OCI-LY1 (cell line): ENCODE measurements around the gene SP3.

Experiments
- H2AFZ ChIP-seq: fragments of 200-600 bp; sonication (generic), shearing (Covaris generic); 2 replicates; pipeline ENCODE4 v1.6.0; 2014; ENCODE audit warnings: antibody characterized with exemption, mild to moderate bottlenecking, low read length
- H3F3A ChIP-seq: fragments of 200-600 bp; sonication (generic), shearing (Covaris generic); 2 replicates; pipeline ENCODE4 v1.6.0; 2014; ENCODE audit warnings: mild to moderate bottlenecking, antibody characterized with exemption, low read length, moderate library complexity; ENCODE audit not compliant: insufficient read depth
- H3K27ac ChIP-seq: fragments of 200-600 bp; sonication (generic); 2 replicates; pipeline ENCODE4 v1.5.1; 2014; ENCODE audit warnings: low read length, mixed run types, mild to moderate bottlenecking, low read depth; ENCODE audit not compliant: poor library complexity, severe bottlenecking
- H3K27me3 ChIP-seq: fragments of 200-600 bp; sonication (generic); 2 replicates; pipeline ENCODE4 v1.6.0; 2014; ENCODE audit warnings: antibody characterized with exemption, mild to moderate bottlenecking, low read length, moderate library complexity; ENCODE audit not compliant: insufficient read depth
- H3K36me3 ChIP-seq: fragments of 200-600 bp; sonication (generic); 2 replicates; pipeline ENCODE4 v1.6.1; 2014; ENCODE audit warnings: mild to moderate bottlenecking, antibody characterized with exemption, low read length, moderate library complexity, mixed read lengths; ENCODE audit not compliant: insufficient read depth
- H3K4me1 ChIP-seq: fragments of 200-600 bp; sonication (generic); 2 replicates; pipeline ENCODE4 v1.5.1; 2014; ENCODE audit warnings: mild to moderate bottlenecking, low read length, moderate library complexity; ENCODE audit not compliant: insufficient read depth, severe bottlenecking
- H3K4me2 ChIP-seq: fragments of 200-600 bp; sonication (generic), shearing (Covaris generic); 2 replicates; pipeline ENCODE4 v1.6.1; 2014; ENCODE audit warnings: low read length
- H3K4me3 ChIP-seq: fragments of 200-600 bp; sonication (generic); 2 replicates; pipeline ENCODE4 v1.5.1; 2014; ENCODE audit warnings: low read length, low read depth, mild to moderate bottlenecking, mixed read lengths; ENCODE audit not compliant: poor library complexity, severe bottlenecking
- H3K79me2 ChIP-seq: fragments of 200-600 bp; shearing (Covaris generic); 2 replicates; pipeline ENCODE4 v1.6.1; 2016; ENCODE audit warnings: mixed run types, low read length, mixed read lengths; ENCODE audit not compliant: insufficient read depth
- H3K9ac ChIP-seq: fragments of 200-600 bp; sonication (generic), shearing (Covaris generic); 2 replicates; pipeline ENCODE4 v1.6.1; 2014; ENCODE audit warnings: mild to moderate bottlenecking, low read length, mixed read lengths
- H3K9me2 ChIP-seq: fragments of 200-600 bp; sonication (generic), shearing (Covaris generic); 2 replicates; pipeline ENCODE4 v1.6.1; 2014; ENCODE audit warnings: low read depth, mild to moderate bottlenecking, low read length, mixed read lengths
- H3K9me3 ChIP-seq: fragments of 200-600 bp; shearing (Covaris generic); 2 replicates; pipeline ENCODE4 v1.6.1; 2014; ENCODE audit warnings: low read length, mixed read lengths
- H4K20me1 ChIP-seq: fragments of 200-600 bp; sonication (generic), shearing (Covaris generic); 2 replicates; pipeline ENCODE4 v1.6.0; 2016; ENCODE audit warnings: mild to moderate bottlenecking, low read length; ENCODE audit not compliant: insufficient read depth
- EZH2 ChIP-seq: fragments of 200-600 bp; sonication (generic), shearing (Covaris generic); IDR thresholded peaks from 2 replicates; pipeline ENCODE4 v1.8.0; 2017; ENCODE audit warnings: borderline replicate concordance, mixed run types, mild to moderate bottlenecking, antibody characterized with exemption, low read length, moderate library complexity, mixed read lengths
- TF ChIP-seq, protein P1 (sequence below): fragments of 200-600 bp; sonication (generic), shearing (Covaris generic); IDR thresholded peaks from 2 replicates; pipeline ENCODE4 v1.5.1; 2017; ENCODE audit warnings: mild to moderate bottlenecking, antibody characterized with exemption, low read length, moderate library complexity, mixed read lengths

Gene SP3

DNA sequence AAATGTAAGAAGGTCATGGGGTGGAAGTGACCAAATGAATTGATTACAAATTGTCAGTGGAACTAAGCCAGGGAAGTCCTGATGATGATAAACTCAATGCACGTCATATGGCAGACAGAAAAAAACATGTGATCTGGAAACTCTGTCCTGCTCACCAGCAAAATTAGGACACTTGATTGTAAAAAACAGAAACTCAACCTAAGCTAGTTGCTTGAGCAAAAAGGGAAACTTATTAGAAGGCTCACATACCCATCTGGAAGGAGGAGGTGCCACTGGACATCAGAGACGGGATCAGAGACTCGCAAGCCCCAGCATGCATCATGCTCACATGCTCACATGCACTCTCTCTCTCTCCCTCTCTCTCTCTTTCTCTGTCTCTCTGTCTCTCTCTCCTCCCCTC, 96.8 kb downstream of the SP3 start:
- Histone ChIP-seq H3K9me3 (no peaks in the 10 kb centered on the region), H3K27ac (no peak overlapping the region), H3K4me2 (no peak overlapping the region), H2AFZ (no peak overlapping the region), H3K79me2 (no peaks in the 10 kb centered on the region), H4K20me1 (no peaks in the 10 kb centered on the region), H3F3A (no peaks in the 10 kb centered on the region), H3K36me3 (no peaks in the 10 kb centered on the region), H3K4me1 (peaks cover 4% of the 10 kb centered on the region), H3K4me3 (no peak overlapping the region), H3K9ac (no peak overlapping the region), H3K27me3 (no peaks in the 10 kb centered on the region), H3K9me2 (no peaks in the 10 kb centered on the region)
- TF ChIP-seq, protein P1, sequence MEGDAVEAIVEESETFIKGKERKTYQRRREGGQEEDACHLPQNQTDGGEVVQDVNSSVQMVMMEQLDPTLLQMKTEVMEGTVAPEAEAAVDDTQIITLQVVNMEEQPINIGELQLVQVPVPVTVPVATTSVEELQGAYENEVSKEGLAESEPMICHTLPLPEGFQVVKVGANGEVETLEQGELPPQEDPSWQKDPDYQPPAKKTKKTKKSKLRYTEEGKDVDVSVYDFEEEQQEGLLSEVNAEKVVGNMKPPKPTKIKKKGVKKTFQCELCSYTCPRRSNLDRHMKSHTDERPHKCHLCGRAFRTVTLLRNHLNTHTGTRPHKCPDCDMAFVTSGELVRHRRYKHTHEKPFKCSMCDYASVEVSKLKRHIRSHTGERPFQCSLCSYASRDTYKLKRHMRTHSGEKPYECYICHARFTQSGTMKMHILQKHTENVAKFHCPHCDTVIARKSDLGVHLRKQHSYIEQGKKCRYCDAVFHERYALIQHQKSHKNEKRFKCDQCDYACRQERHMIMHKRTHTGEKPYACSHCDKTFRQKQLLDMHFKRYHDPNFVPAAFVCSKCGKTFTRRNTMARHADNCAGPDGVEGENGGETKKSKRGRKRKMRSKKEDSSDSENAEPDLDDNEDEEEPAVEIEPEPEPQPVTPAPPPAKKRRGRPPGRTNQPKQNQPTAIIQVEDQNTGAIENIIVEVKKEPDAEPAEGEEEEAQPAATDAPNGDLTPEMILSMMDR = no peak
- TF ChIP-seq EZH2 = no peak

DNA sequence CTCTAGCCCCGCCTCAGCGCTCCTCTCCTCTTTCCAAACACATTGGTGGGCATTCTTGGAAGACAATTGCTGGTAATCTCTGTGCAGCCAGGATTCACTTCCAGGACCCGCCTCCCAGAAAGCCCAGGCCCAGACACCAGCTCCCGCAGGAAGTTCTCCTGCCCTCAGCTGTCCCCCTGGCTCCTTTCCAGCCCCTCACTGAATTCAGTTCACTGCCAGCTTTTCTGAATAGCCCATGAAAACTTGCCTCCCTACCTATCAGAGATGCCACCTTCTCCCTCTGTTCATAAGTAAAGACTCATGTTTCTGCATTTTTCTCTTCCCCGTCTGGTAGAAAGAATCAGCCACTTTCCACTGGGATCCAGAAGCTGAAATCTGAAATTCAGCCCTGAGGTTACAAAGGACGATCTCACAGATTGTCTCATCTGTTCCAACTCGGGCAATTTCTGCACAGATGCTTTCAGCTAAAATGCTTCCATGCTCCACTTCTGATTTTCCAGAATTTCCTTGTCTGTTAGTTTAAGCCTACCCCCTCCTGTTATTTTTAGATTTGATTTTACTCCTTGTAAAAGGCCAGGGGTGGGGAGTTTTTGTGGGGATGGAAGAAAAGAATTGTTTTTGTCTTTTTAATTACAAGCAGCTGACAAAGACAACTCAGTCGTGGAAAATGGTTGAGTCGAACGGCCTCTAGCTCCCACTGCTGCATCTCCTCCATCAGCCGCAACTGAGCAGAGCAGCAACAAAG, 98.1 kb downstream of the SP3 start:
- H3K9me2 ChIP-seq = no peaks in the 10 kb centered on the region
- H3K4me3 ChIP-seq = no peak overlapping the region
- H3F3A ChIP-seq = no peaks in the 10 kb centered on the region
- H4K20me1 ChIP-seq = no peaks in the 10 kb centered on the region
- TF ChIP-seq EZH2 = no peak
- TF ChIP-seq, protein P1 = no peak
- no peaks in the 10 kb centered on the region for H3K79me2 ChIP-seq
- H3K4me1 ChIP-seq = peaks cover 4% of the 10 kb centered on the region
- H2AFZ ChIP-seq = no peak overlapping the region
- H3K27ac ChIP-seq = no peak overlapping the region
- no peak overlapping the region for H3K9ac ChIP-seq
- no peaks in the 10 kb centered on the region for H3K27me3 ChIP-seq
- H3K9me3 ChIP-seq = no peaks in the 10 kb centered on the region
- H3K36me3 ChIP-seq = no peaks in the 10 kb centered on the region
- no peak overlapping the region for H3K4me2 ChIP-seq

DNA sequence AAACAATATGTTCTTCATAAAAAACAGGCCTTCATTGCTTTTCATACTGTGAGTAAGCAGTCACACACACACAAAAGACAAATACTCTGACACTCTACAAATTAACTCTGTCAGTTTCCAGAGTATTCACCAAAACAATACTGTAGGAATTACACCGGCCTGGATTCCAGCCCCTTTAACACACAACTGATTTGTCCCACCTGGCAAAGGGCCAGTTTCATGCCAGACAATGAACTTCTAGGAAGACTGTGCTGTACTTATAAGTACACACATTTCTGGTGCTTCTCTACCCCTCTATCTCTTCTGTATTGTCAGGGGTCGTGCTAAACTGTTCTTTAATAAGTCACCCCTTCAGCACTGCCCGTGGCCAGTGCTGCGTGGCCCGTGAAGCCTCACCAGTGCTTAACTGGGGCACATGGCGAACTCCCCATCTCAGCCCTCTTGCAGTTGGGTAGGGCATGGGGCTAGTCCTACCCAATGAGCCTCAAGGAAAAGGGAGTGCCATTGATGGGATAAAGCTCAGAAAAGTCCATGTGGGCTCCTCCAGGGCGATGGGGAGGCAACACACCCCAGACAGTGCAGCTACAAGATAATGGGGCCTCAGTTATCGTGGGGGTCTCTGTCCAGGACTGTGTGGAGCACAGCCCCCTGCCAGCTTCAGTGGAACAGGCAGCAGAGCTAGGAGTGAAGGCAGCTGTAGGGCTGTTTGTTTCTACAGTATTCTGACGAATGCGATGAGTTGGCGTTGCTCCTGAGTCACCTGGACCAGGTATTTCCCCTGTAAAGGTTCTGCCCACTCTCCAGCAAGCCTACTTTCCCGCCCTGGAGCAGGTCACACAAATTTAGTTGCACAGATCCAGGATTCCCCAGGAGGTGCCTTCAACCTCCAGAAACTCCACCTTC, 99.0 kb downstream of the SP3 start:
- H3K9me3 ChIP-seq = no peaks in the 10 kb centered on the region
- no peak overlapping the region for H3K4me3 ChIP-seq
- H3K36me3 ChIP-seq = no peaks in the 10 kb centered on the region
- H3K9me2 ChIP-seq = no peaks in the 10 kb centered on the region
- no peak for TF ChIP-seq EZH2
- TF ChIP-seq, protein P1 = no peak
- H3F3A ChIP-seq = no peaks in the 10 kb centered on the region
- no peak overlapping the region for H3K27ac ChIP-seq
- H4K20me1 ChIP-seq = no peaks in the 10 kb centered on the region
- H3K79me2 ChIP-seq = no peaks in the 10 kb centered on the region
- H3K4me1 ChIP-seq = peaks cover 4% of the 10 kb centered on the region
- H2AFZ ChIP-seq = no peak overlapping the region
- H3K9ac ChIP-seq = no peak overlapping the region
- H3K27me3 ChIP-seq = no peaks in the 10 kb centered on the region
- no peak overlapping the region for H3K4me2 ChIP-seq
